NB4 (cell line): ENCODE results near the gene ARHGEF37.
A peak's percentile ranks its signal among the peaks of the same experiment; 100 is the strongest.
"Not testable (repeated sequence)": the region's sequence is repeated elsewhere in the genome, so short reads cannot be mapped to it uniquely, and the experiment has no call there.

ENCODE experiments used
- DNase-seq: peaks from one replicate; pipeline ENCODE4 v3.0.0; 2010; ENCODE audit warnings: low read depth
- H3K4me3 ChIP-seq: one replicate; pipeline ENCODE4 v1.5.1; 2011; ENCODE audit warnings: mild to moderate bottlenecking, low read depth, low read length, moderate library complexity
- MYC ChIP-seq: IDR thresholded peaks from 2 replicates; pipeline ENCODE4 v1.6.1; 2011; ENCODE audit warnings: low read depth, low read length
- POLR2A ChIP-seq: IDR thresholded peaks from 2 replicates; pipeline ENCODE4 v1.6.1; 2011; ENCODE audit warnings: mild to moderate bottlenecking; ENCODE audit not compliant: insufficient read length; ENCODE audit errors: extremely low read depth
- TF ChIP-seq, protein P1 (sequence below): IDR thresholded peaks from 2 replicates; pipeline ENCODE4 v1.6.1; 2011; ENCODE audit warnings: low read depth, low read length
- TF ChIP-seq, protein P2 (sequence below): IDR thresholded peaks from one replicate; pipeline ENCODE4 v1.5.1; 2012; ENCODE audit warnings: low read depth, low read length

Gene ARHGEF37

DNA sequence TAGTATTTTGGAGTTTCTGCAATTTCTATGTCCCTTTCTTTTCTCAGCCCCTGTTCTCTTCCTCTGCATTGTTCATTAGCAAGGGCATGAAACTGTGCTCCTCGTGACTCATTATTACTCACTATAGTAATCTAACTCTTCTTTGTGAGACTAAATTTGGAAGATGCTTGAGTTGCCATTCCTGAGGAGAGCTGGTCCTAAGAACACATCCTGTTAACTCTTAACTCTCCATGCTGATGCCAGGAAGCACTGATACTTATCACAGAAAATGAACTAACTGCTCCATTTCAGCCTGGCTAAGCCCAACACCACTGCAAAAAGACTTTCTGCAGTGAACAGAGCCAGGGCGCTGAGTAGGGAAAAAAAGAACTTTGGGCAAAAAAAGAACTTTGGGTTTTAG is 19.4 kb upstream of the ARHGEF37 start:
- DNase-seq: peak; percentile 70
- H3K4me3 ChIP-seq: no peak overlapping the region
- TF ChIP-seq, protein P1, sequence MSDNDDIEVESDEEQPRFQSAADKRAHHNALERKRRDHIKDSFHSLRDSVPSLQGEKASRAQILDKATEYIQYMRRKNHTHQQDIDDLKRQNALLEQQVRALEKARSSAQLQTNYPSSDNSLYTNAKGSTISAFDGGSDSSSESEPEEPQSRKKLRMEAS: 0 out of 2 replicates have a peak, but pooled peaks have one; percentile 19
- TF ChIP-seq MYC: no peak

DNA sequence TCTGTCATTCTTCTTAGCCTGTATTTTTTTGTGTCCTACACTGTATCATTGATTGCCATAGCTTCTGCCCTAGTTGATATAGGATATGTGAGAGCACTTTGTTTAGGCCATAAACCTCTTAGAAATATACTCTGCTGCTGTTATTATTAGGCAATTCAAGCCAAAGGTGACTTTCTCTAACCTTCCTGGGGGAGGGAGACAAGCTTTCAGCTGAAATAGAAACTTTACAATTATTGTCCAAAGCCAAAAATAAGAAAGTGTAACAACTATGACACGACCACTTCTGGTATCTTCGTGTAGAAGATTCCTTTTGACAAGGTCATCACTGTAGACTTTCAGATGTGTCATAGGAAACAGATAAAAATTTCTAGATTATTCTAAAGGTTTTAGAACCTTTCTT is 17.8 kb upstream of the ARHGEF37 start:
- TF ChIP-seq, protein P1: no peak
- TF ChIP-seq, protein P2, sequence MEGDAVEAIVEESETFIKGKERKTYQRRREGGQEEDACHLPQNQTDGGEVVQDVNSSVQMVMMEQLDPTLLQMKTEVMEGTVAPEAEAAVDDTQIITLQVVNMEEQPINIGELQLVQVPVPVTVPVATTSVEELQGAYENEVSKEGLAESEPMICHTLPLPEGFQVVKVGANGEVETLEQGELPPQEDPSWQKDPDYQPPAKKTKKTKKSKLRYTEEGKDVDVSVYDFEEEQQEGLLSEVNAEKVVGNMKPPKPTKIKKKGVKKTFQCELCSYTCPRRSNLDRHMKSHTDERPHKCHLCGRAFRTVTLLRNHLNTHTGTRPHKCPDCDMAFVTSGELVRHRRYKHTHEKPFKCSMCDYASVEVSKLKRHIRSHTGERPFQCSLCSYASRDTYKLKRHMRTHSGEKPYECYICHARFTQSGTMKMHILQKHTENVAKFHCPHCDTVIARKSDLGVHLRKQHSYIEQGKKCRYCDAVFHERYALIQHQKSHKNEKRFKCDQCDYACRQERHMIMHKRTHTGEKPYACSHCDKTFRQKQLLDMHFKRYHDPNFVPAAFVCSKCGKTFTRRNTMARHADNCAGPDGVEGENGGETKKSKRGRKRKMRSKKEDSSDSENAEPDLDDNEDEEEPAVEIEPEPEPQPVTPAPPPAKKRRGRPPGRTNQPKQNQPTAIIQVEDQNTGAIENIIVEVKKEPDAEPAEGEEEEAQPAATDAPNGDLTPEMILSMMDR: no peak
- no peak for TF ChIP-seq MYC
- no peak for TF ChIP-seq POLR2A
- no peak for DNase-seq
- no peak overlapping the region for H3K4me3 ChIP-seq

DNA sequence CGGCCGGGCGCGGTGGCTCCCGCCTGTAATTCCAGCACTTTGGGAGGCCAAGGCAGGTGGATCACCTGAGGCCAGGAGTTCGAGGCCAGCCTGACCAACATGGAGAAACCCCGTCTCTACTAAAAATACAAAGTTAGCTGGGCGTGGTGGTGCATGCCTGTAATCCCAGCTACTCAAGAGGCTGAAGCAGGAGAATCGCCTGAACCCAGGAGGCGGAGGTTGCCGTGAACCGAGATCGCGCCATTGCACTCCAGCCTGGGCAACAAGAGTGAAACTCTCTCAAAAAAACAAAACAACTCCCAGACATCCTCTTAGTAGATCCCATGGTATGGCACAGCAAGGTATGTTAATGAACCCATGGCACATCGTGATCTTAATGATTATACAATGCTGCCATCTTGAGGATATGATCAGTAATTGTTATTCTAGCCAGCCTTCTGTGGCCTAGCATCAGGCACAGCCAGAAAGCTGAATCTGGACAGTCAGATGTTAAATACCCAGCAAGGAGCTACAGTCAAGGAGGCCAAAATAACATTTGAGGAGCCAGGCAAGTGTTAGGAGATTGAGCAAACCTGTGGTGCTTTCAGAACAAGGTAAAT is 16.7 kb upstream of the ARHGEF37 start:
- H3K4me3 ChIP-seq: not testable (repeated sequence)
- TF ChIP-seq, protein P2: peak; percentile 29
- TF ChIP-seq, protein P1: peak; percentile 19; the same call in 1 of the 2 replicates
- peak; percentile 79 for DNase-seq

DNA sequence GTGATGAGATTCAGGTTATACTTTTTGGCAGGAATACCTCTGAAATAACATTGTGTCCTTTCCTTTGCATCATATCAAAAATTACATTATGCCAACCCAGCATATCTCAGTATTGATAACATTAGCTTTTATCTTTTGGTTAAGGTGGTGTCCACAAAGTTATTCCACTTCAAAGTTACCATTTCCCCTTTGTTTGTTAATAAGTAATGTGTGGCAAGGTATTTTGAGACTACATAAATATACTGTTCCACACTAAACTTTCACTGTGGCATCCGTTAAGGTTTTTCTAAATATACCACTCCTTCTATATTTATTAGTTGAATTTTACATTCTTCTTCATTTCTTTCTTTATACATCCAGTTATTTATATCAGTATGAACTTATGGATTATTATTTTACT is 14.1 kb upstream of the ARHGEF37 start:
- TF ChIP-seq POLR2A (no peak), MYC (no peak)
- TF ChIP-seq, protein P1: no peak
- TF ChIP-seq, protein P2: no peak
- DNase-seq: no peak

DNA sequence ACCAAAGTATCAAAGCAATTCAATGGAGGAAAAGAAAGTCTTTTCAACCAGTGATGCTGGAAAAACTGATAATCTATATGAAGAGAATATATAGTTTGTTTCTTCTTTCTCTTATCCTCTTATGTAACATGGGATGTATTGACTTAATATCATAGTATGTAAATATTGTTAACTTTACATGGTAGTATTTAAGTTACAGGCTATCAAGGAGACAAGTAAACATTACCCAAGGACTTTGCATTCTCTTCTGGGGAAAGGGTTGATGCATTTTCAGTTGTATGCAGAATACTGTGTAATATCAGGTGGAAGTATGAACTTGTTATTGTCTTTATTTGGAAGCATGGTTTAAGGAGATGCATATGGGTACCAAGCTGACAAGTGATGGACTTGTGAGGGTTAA is 9.1 kb upstream of the ARHGEF37 start:
- TF ChIP-seq, protein P1: no peak
- TF ChIP-seq MYC (no peak), POLR2A (no peak)
- TF ChIP-seq, protein P2: no peak
- no peak for DNase-seq
- no peak overlapping the region for H3K4me3 ChIP-seq

More for the DNA sequence above, 14.1 kb upstream of the ARHGEF37 start:
- no peak overlapping the region for H3K4me3 ChIP-seq

DNA sequence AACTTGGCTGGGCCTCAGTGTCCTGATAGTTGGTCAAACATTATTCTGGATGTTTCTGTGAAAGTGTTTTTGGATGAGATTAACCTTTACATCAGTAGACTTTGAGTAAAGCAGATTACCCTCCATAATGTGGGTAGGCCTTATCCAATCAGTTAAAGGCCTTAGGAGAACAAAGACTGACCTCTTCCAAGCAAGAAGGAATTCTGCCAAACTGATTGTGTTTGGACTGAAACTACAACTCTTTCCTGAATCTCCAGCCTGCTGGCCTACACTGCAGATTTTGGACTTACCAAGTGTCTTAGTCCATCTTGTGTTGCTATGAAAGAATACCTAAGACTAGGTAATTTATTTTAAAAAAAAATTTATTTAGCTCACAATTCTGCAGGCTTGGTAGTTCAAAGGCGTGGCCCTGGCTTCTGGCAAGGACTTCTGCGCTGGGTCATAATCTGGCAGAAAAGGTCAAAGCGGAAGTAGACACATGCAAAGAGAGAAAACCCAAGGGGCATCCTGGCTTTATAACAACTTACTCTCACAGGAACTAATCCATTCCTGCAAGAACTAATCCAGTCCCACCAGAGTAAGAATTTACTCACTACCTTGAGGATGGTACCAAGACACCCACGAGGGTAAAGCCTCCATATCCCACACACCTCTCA is 8.6 kb upstream of the ARHGEF37 start:
- no peak for TF ChIP-seq MYC
- TF ChIP-seq, protein P1: no peak
- no peak for TF ChIP-seq POLR2A
- TF ChIP-seq, protein P2: no peak
- H3K4me3 ChIP-seq: no peak overlapping the region
- DNase-seq: no peak
